GM12873 (cell line): ENCODE measurements around the gene ITPR1.

Experiments
- CTCF ChIP-seq: IDR thresholded peaks from 2 replicates; pipeline ENCODE4 v1.5.1; 2012; ENCODE audit warnings: low read depth, mild to moderate bottlenecking, moderate library complexity, low read length, control low read depth; ENCODE audit not compliant: insufficient read depth; ENCODE audit errors: missing control alignments

Gene ITPR1

GRCh38 chr3:4506559-4507023 is 13.4 kb downstream of the ITPR1 start:
- no peak for TF ChIP-seq CTCF

- TF ChIP-seq CTCF, result no peak
Measured at GRCh38 chr3:4507024-4507596, 14.0 kb downstream of the ITPR1 start.

GRCh38 chr3:4508048-4508981 is 15.2 kb downstream of the ITPR1 start:
- no peak for TF ChIP-seq CTCF

GRCh38 chr3:4509043-4509442 is 15.9 kb downstream of the ITPR1 start:
- TF ChIP-seq CTCF, result no peak

- no peak for TF ChIP-seq CTCF
Measured at GRCh38 chr3:4509983-4510755, 17.0 kb downstream of the ITPR1 start.

GRCh38 chr3:4511491-4512262 is 18.5 kb downstream of the ITPR1 start:
- TF ChIP-seq CTCF, result no peak
